Thyroid gland (tissue), 4 donors: Measurements from ENCODE around the gene BEAN1. TPM values are rescaled to one million over a fixed set of nuclear protein-coding genes. Genes with fewer than 3 reads are reported as not detected.
"Not testable (repeated sequence)": the region's sequence is repeated elsewhere in the genome, so short reads cannot be mapped to it uniquely, and the experiment has no call there.

ENCODE experiments used
- DNase-seq, 2 donors: peaks; one replicate each; pipeline ENCODE4 v3.0.0-alpha.2; 2019
- H3K27ac ChIP-seq, 3 donors: fragments of 200-600 bp; sonication (generic); 1 replicate in 2 of 3; 2 replicates in 1 of 3; pipeline ENCODE4 v1.5.1; 2016 to 2019; ENCODE audit warnings: mild to moderate bottlenecking in 1 of 3, moderate library complexity in 1 of 3
- H3K27me3 ChIP-seq: fragments of 200-600 bp; sonication (generic); one replicate; pipeline ENCODE4 v1.5.1; 2019
- H3K36me3 ChIP-seq, 2 donors: fragments of 200-600 bp; sonication (generic); one replicate each; pipeline ENCODE4 v1.5.1; 2016 to 2019
- H3K4me1 ChIP-seq, 2 donors: fragments of 200-600 bp; sonication (generic); one replicate each; pipeline ENCODE4 v1.5.1; 2017 to 2019
- H3K4me3 ChIP-seq, 3 donors: fragments of 200-600 bp; sonication (generic); replicated peaks in 1 of 3; 1 replicate in 2 of 3; 2 replicates in 1 of 3; pipeline ENCODE4 v1.5.1; 2016; ENCODE audit warnings: mild to moderate bottlenecking in 1 of 3
- H3K9me3 ChIP-seq: fragments of 200-600 bp; sonication (generic); one replicate; pipeline ENCODE4 v1.5.1; 2017
- POLR2A ChIP-seq, 2 donors: fragments of 450-650 bp; IDR thresholded peaks; one replicate each; pipeline ENCODE4 v1.6.1; 2017; ENCODE audit warnings: antibody characterized with exemption in 2 of 2, mild to moderate bottlenecking in 2 of 2, moderate library complexity in 1 of 2
- WGBS, 2 donors: methylation state at CpG; one replicate each; pipeline ENCODE4 v1.1.5; 2017; 5-methylcytosine and 5-hydroxymethylcytosine counted together
- intact Hi-C: fragments of 100-400 bp; cut with DNase I; formaldehyde crosslinking; loops from one replicate; pipeline ENCODE4 v1.15.1; 2023
- total RNA-seq, 4 donors: library from RNA; depleted of rRNA; stranded (reverse); fragments of >200 nt; gene quantifications; one replicate each; pipeline ENCODE4 v1.2.3, GENCODE V29; 2016
- TF ChIP-seq, protein P1 (sequence below), 6 experiments: fragments of 200-600 bp in 3 of 6; fragments of 450-650 bp in 3 of 6; sonication (generic) in 3 of 6; IDR thresholded peaks; one replicate each; pipeline ENCODE4 v1.5.1; 2016 to 2019; ENCODE audit warnings: antibody characterized with exemption in 6 of 6, mild to moderate bottlenecking in 2 of 6, inconsistent platforms in 1 of 6, moderate library complexity in 1 of 6

Gene BEAN1
- total RNA-seq, 4 donors from 2014 or later: 0.38 to 0.54 TPM; not detected in 2

DNA sequence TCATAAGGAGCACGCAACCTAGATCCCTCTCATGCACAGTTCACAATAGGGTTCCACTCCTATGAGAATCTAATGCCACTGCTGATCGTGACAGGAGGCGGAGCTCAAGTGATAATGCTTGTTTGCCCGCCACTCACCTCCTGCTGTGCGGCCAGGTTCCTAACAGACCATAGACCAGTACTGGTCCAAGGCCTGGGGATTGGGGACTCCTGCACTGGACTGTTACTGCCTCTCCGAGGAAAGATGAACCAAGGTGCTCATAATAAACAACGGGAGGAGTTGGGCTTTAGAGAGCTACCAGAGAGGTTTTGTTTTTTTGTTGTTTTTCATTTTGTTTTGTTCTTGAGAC, 64.6 kb downstream of the BEAN1 start:
- TF ChIP-seq POLR2A (IDR thresholded peaks at IDR 0.05): no peak
- TF ChIP-seq, protein P1, sequence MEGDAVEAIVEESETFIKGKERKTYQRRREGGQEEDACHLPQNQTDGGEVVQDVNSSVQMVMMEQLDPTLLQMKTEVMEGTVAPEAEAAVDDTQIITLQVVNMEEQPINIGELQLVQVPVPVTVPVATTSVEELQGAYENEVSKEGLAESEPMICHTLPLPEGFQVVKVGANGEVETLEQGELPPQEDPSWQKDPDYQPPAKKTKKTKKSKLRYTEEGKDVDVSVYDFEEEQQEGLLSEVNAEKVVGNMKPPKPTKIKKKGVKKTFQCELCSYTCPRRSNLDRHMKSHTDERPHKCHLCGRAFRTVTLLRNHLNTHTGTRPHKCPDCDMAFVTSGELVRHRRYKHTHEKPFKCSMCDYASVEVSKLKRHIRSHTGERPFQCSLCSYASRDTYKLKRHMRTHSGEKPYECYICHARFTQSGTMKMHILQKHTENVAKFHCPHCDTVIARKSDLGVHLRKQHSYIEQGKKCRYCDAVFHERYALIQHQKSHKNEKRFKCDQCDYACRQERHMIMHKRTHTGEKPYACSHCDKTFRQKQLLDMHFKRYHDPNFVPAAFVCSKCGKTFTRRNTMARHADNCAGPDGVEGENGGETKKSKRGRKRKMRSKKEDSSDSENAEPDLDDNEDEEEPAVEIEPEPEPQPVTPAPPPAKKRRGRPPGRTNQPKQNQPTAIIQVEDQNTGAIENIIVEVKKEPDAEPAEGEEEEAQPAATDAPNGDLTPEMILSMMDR (IDR thresholded peaks at IDR 0.05): no peak
- Histone ChIP-seq H3K36me3 (no peaks in the 10 kb centered on the region), H3K27me3 (no peaks in the 10 kb centered on the region), H3K4me3 (no peak overlapping the region), H3K27ac (no peak overlapping the region), H3K4me1 (peaks cover 6 to 16% of the 10 kb centered on the region in 2 donors), H3K9me3 (no peaks in the 10 kb centered on the region)
- intact Hi-C loops: no loop called here
- 82 to 86% methylated on average over 7 of the region's 7 CpGs for WGBS, 2 donors
- DNase-seq: no peak

- intact Hi-C loops: no loop called here
- H3K4me3 ChIP-seq: no peak overlapping the region
- TF ChIP-seq, protein P1 (IDR thresholded peaks at IDR 0.05): no peak
- no peak for TF ChIP-seq POLR2A (IDR thresholded peaks at IDR 0.05)
- no peak overlapping the region for H3K27ac ChIP-seq
- no peaks in the 10 kb centered on the region for H3K36me3 ChIP-seq
- no peaks in the 10 kb centered on the region for H3K4me1 ChIP-seq
- WGBS, 2 donors: 95 to 98% methylated on average over 11 of the region's 14 CpGs
- H3K9me3 ChIP-seq: no peaks in the 10 kb centered on the region
- DNase-seq: no peak
- H3K27me3 ChIP-seq: no peaks in the 10 kb centered on the region
Observed at GRCh38 chr16:66493490-66494401, 66.7 kb downstream of the BEAN1 start.

- H3K4me3 ChIP-seq: no peak overlapping the region
- H3K36me3 ChIP-seq: no peaks in the 10 kb centered on the region
- DNase-seq: no peak
- no peaks in the 10 kb centered on the region for H3K9me3 ChIP-seq
- no peaks in the 10 kb centered on the region for H3K4me1 ChIP-seq
- intact Hi-C loops: no loop called here
- no peak overlapping the region for H3K27ac ChIP-seq
- H3K27me3 ChIP-seq: no peaks in the 10 kb centered on the region
- TF ChIP-seq, protein P1 (IDR thresholded peaks at IDR 0.05): no peak
- no peak for TF ChIP-seq POLR2A (IDR thresholded peaks at IDR 0.05)
- 97 to 100% methylated on average over 2 of the region's 2 CpGs for WGBS, 2 donors
Observed at GRCh38 chr16:66494916-66495315, 67.8 kb downstream of the BEAN1 start.

GRCh38 chr16:66495440-66495839, 68.3 kb downstream of the BEAN1 start:
- 93 to 97% methylated on average over 2 of the region's 2 CpGs for WGBS, 2 donors
- Histone ChIP-seq H3K9me3 (no peaks in the 10 kb centered on the region), H3K36me3 (no peaks in the 10 kb centered on the region), H3K27me3 (no peaks in the 10 kb centered on the region), H3K27ac (no peak overlapping the region), H3K4me1 (no peaks in the 10 kb centered on the region), H3K4me3 (no peak overlapping the region)
- no peak for DNase-seq
- no peak for TF ChIP-seq POLR2A (IDR thresholded peaks at IDR 0.05)
- TF ChIP-seq, protein P1 (IDR thresholded peaks at IDR 0.05): no peak
- intact Hi-C loops: no loop called here

DNA sequence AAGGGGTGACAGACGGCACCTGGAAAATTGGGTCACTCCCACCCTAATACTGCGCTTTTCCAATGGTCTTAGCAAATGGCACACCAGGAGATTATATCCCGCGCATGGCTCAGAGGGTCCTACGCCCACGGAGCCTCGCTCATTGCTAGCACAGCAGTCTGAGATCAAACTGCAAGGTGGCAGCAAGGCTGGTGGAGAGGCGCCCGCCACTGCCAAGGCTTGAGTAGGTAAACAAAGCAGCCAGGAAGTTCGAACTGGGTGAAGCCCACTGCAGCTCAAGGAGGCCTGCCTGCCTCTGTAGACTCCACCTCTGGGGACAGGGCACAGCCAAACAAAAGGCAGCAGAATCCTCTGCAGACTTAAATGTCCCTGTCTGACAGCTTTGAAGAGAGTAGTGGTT, 69.1 kb downstream of the BEAN1 start:
- DNase-seq, H3K27me3 ChIP-seq, H3K27ac ChIP-seq, H3K4me1 ChIP-seq, intact Hi-C loops, H3K9me3 ChIP-seq, H3K36me3 ChIP-seq, H3K4me3 ChIP-seq: not testable (repeated sequence)
- 100% methylated on average over 3 to 9 of the region's 10 CpGs for WGBS, 2 donors

DNA sequence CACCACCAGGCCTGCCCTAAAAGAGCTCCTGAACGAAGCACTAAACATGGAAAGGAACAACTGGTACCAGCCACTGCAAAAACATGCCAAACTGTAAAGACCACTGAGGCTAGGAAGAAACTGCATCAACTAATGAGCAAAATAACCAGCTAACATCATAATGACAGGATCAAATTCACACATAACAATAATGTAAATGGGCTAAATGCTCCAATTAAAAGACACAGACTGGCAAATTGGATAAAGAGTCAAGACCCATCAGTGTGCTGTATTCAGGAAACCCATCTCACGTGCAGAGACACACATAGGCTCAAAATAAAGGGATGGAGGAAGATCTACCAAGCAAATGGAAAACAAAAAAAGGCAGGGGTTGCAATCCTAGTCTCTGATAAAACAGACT, 70.8 kb downstream of the BEAN1 start:
- H3K27me3 ChIP-seq, H3K9me3 ChIP-seq, intact Hi-C loops, DNase-seq, H3K27ac ChIP-seq, H3K36me3 ChIP-seq, H3K4me1 ChIP-seq, H3K4me3 ChIP-seq: not testable (repeated sequence)
- WGBS, 2 donors: 96 to 97% methylated on average over 2 of the region's 2 CpGs

GRCh38 chr16:66501563-66501962, 74.5 kb downstream of the BEAN1 start:
- H3K4me1 ChIP-seq: peaks cover 11 to 23% of the 10 kb centered on the region in 2 donors
- intact Hi-C loops, H3K4me3 ChIP-seq, H3K27ac ChIP-seq, H3K27me3 ChIP-seq, DNase-seq, H3K9me3 ChIP-seq, H3K36me3 ChIP-seq: not testable (repeated sequence)
- 96 to 100% methylated on average over 2 to 4 of the region's 4 CpGs for WGBS, 2 donors
